ENCODE data around the gene TCEAL3.
"Not testable (repeated sequence)": the region's sequence is repeated elsewhere in the genome, so short reads cannot be mapped to it uniquely, and the experiment has no call there.

The TCEAL3 gene

GRCh38 chrX:103586659-103587058 is 21.1 kb upstream of the TCEAL3 start:
- Histone ChIP-seq H3K27me3 (ENCODE audit: control insufficient read depth, insufficient read depth, low read length) (no peaks in the 10 kb centered on the region), H3K9ac (ENCODE audit: low read depth, low read length) (no peak overlapping the region), H3K9me3 (ENCODE audit: control insufficient read depth, insufficient read depth, low read length) (no peaks in the 10 kb centered on the region), H3K4me1 (ENCODE audit: control insufficient read depth, insufficient read depth, low read length) (no peaks in the 10 kb centered on the region), H3K4me3 (ENCODE audit: low read depth, low read length) (peak overlapping the region; percentile 90), H3K36me3 (ENCODE audit: control insufficient read depth, insufficient read depth, low read length) (no peaks in the 10 kb centered on the region)

GRCh38 chrX:103592295-103592694 is 15.5 kb upstream of the TCEAL3 start:
- not testable (repeated sequence) for H3K4me1 ChIP-seq (ENCODE audit: control insufficient read depth, insufficient read depth, low read length); H3K27me3 ChIP-seq (ENCODE audit: control insufficient read depth, insufficient read depth, low read length); H3K4me3 ChIP-seq (ENCODE audit: low read depth, low read length); H3K9ac ChIP-seq (ENCODE audit: low read depth, low read length); H3K36me3 ChIP-seq (ENCODE audit: control insufficient read depth, insufficient read depth, low read length); H3K9me3 ChIP-seq (ENCODE audit: control insufficient read depth, insufficient read depth, low read length)

- not testable (repeated sequence) for H3K27me3 ChIP-seq (ENCODE audit: control insufficient read depth, insufficient read depth, low read length); H3K9me3 ChIP-seq (ENCODE audit: control insufficient read depth, insufficient read depth, low read length); H3K36me3 ChIP-seq (ENCODE audit: control insufficient read depth, insufficient read depth, low read length); H3K4me1 ChIP-seq (ENCODE audit: control insufficient read depth, insufficient read depth, low read length); H3K4me3 ChIP-seq (ENCODE audit: low read depth, low read length); H3K9ac ChIP-seq (ENCODE audit: low read depth, low read length)
Measured at GRCh38 chrX:103595202-103595601, 12.6 kb upstream of the TCEAL3 start.

- no peaks in the 10 kb centered on the region for H3K9me3 ChIP-seq (ENCODE audit: control insufficient read depth, insufficient read depth, low read length)
- H3K4me3 ChIP-seq (ENCODE audit: low read depth, low read length) = peak overlapping the region; percentile 79
- H3K27me3 ChIP-seq (ENCODE audit: control insufficient read depth, insufficient read depth, low read length) = peaks cover 8% of the 10 kb centered on the region
- peak overlapping the region; percentile 50 for H3K9ac ChIP-seq (ENCODE audit: low read depth, low read length)
- no peaks in the 10 kb centered on the region for H3K36me3 ChIP-seq (ENCODE audit: control insufficient read depth, insufficient read depth, low read length)
- H3K4me1 ChIP-seq (ENCODE audit: control insufficient read depth, insufficient read depth, low read length) = peaks cover 3% of the 10 kb centered on the region
Measured at GRCh38 chrX:103608306-103608963, 672 bp downstream of the TCEAL3 start.

- no peaks in the 10 kb centered on the region for H3K36me3 ChIP-seq (ENCODE audit: control insufficient read depth, insufficient read depth, low read length)
- peaks cover 3% of the 10 kb centered on the region for H3K4me1 ChIP-seq (ENCODE audit: control insufficient read depth, insufficient read depth, low read length)
- no peaks in the 10 kb centered on the region for H3K9me3 ChIP-seq (ENCODE audit: control insufficient read depth, insufficient read depth, low read length)
- H3K4me3 ChIP-seq (ENCODE audit: low read depth, low read length) = no peak overlapping the region
- H3K9ac ChIP-seq (ENCODE audit: low read depth, low read length) = no peak overlapping the region
- H3K27me3 ChIP-seq (ENCODE audit: control insufficient read depth, insufficient read depth, low read length) = peaks cover 8% of the 10 kb centered on the region
Measured at GRCh38 chrX:103610282-103610681, 2.5 kb downstream of the TCEAL3 start.

- no peak overlapping the region for H3K4me3 ChIP-seq (ENCODE audit: low read depth, low read length)
- H3K9me3 ChIP-seq (ENCODE audit: control insufficient read depth, insufficient read depth, low read length) = no peaks in the 10 kb centered on the region
- no peaks in the 10 kb centered on the region for H3K27me3 ChIP-seq (ENCODE audit: control insufficient read depth, insufficient read depth, low read length)
- H3K36me3 ChIP-seq (ENCODE audit: control insufficient read depth, insufficient read depth, low read length) = no peaks in the 10 kb centered on the region
- peaks cover 16% of the 10 kb centered on the region for H3K4me1 ChIP-seq (ENCODE audit: control insufficient read depth, insufficient read depth, low read length)
- H3K9ac ChIP-seq (ENCODE audit: low read depth, low read length) = no peak overlapping the region
Measured at GRCh38 chrX:103613362-103613890, 5.7 kb downstream of the TCEAL3 start.

GRCh38 chrX:103614999-103615398 is 7.2 kb downstream of the TCEAL3 start:
- H3K9ac ChIP-seq (ENCODE audit: low read depth, low read length) = no peak overlapping the region
- H3K36me3 ChIP-seq (ENCODE audit: control insufficient read depth, insufficient read depth, low read length) = no peaks in the 10 kb centered on the region
- H3K4me1 ChIP-seq (ENCODE audit: control insufficient read depth, insufficient read depth, low read length) = peaks cover 16% of the 10 kb centered on the region
- no peak overlapping the region for H3K4me3 ChIP-seq (ENCODE audit: low read depth, low read length)
- H3K27me3 ChIP-seq (ENCODE audit: control insufficient read depth, insufficient read depth, low read length) = no peaks in the 10 kb centered on the region
- H3K9me3 ChIP-seq (ENCODE audit: control insufficient read depth, insufficient read depth, low read length) = no peaks in the 10 kb centered on the region

- no peak overlapping the region for H3K9ac ChIP-seq (ENCODE audit: low read depth, low read length)
- H3K9me3 ChIP-seq (ENCODE audit: control insufficient read depth, insufficient read depth, low read length) = no peaks in the 10 kb centered on the region
- H3K4me3 ChIP-seq (ENCODE audit: low read depth, low read length) = no peak overlapping the region
- H3K36me3 ChIP-seq (ENCODE audit: control insufficient read depth, insufficient read depth, low read length) = no peaks in the 10 kb centered on the region
- peaks cover 16% of the 10 kb centered on the region for H3K4me1 ChIP-seq (ENCODE audit: control insufficient read depth, insufficient read depth, low read length)
- no peaks in the 10 kb centered on the region for H3K27me3 ChIP-seq (ENCODE audit: control insufficient read depth, insufficient read depth, low read length)
Measured at GRCh38 chrX:103615781-103616371, 8.1 kb downstream of the TCEAL3 start.

GRCh38 chrX:103616676-103617186 is 9.0 kb downstream of the TCEAL3 start:
- no peaks in the 10 kb centered on the region for H3K36me3 ChIP-seq (ENCODE audit: control insufficient read depth, insufficient read depth, low read length)
- H3K4me3 ChIP-seq (ENCODE audit: low read depth, low read length) = no peak overlapping the region
- peaks cover 16% of the 10 kb centered on the region for H3K4me1 ChIP-seq (ENCODE audit: control insufficient read depth, insufficient read depth, low read length)
- H3K9me3 ChIP-seq (ENCODE audit: control insufficient read depth, insufficient read depth, low read length) = no peaks in the 10 kb centered on the region
- no peak overlapping the region for H3K9ac ChIP-seq (ENCODE audit: low read depth, low read length)
- H3K27me3 ChIP-seq (ENCODE audit: control insufficient read depth, insufficient read depth, low read length) = no peaks in the 10 kb centered on the region

GRCh38 chrX:103624111-103624510 is 16.3 kb downstream of the TCEAL3 start:
- no peak overlapping the region for H3K9ac ChIP-seq (ENCODE audit: low read depth, low read length)
- no peaks in the 10 kb centered on the region for H3K9me3 ChIP-seq (ENCODE audit: control insufficient read depth, insufficient read depth, low read length)

GRCh38 chrX:103626855-103627254 is 19.1 kb downstream of the TCEAL3 start:
- Histone ChIP-seq H3K4me3 (ENCODE audit: low read depth, low read length) (no peak overlapping the region), H3K9me3 (ENCODE audit: control insufficient read depth, insufficient read depth, low read length) (no peaks in the 10 kb centered on the region), H3K9ac (ENCODE audit: low read depth, low read length) (no peak overlapping the region), H3K36me3 (ENCODE audit: control insufficient read depth, insufficient read depth, low read length) (no peaks in the 10 kb centered on the region), H3K4me1 (ENCODE audit: control insufficient read depth, insufficient read depth, low read length) (peaks cover 2% of the 10 kb centered on the region), H3K27me3 (ENCODE audit: control insufficient read depth, insufficient read depth, low read length) (no peaks in the 10 kb centered on the region)

More at GRCh38 chrX:103624111-103624510, 16.3 kb downstream of the TCEAL3 start:
- no peaks in the 10 kb centered on the region for H3K36me3 ChIP-seq (ENCODE audit: control insufficient read depth, insufficient read depth, low read length)
- no peak overlapping the region for H3K4me3 ChIP-seq (ENCODE audit: low read depth, low read length)
- no peaks in the 10 kb centered on the region for H3K27me3 ChIP-seq (ENCODE audit: control insufficient read depth, insufficient read depth, low read length)
- H3K4me1 ChIP-seq (ENCODE audit: control insufficient read depth, insufficient read depth, low read length) = peaks cover 2% of the 10 kb centered on the region
